GM12878 (cell line): Measurements from ENCODE around the gene CRHR2. TPM values are rescaled to one million over a fixed set of nuclear protein-coding genes. Genes with fewer than 3 reads are reported as not detected.

ENCODE experiments used
- ATAC-seq: fragments of 200-7000 bp; cut with Tn5 transposase; 3 replicates; pipeline ENCODE4 v1.9.1; 2020; ENCODE audit warnings: mild to moderate bottlenecking, moderate library complexity
- BruUV-seq: library from RNA; stranded (reverse); fragments of 400-500 nt; replicated peaks from 2 replicates; lab custom pipeline; 2021; lab: Mats Ljungman, UMichigan
- CTCF ChIA-PET: fragments of 300-600 bp; sonication (Branson Sonifier 250); formaldehyde crosslinking; extraction: SDS; loops from one replicate; lab custom pipeline; 2021; ENCODE audit warnings: inconsistent platforms; lab: Yijun Ruan, JAX
- POLR2A ChIA-PET: fragments of 350-600 bp; formaldehyde crosslinking; extraction: SDS; loops from one replicate; lab custom pipeline; 2021; ENCODE audit warnings: inconsistent platforms; lab: Charles Lee
- RAD21 ChIA-PET: fragments of 300-600 bp; sonication (Branson Sonifier 250); formaldehyde crosslinking; loops from one replicate; lab custom pipeline; 2023; ENCODE audit warnings: antibody characterized with exemption; ENCODE audit not compliant: unreplicated experiment; lab: Charles Lee
- SMC1A ChIA-PET: fragments of 300-600 bp; sonication (Branson Sonifier 250); formaldehyde crosslinking; loops from one replicate; lab custom pipeline; 2023; ENCODE audit not compliant: unreplicated experiment, uncharacterized antibody; lab: Charles Lee
- DNase-seq: peaks from one replicate; pipeline ENCODE4 v3.0.0-alpha.2; 2011; ENCODE audit warnings: low read depth, low spot score
- FAIRE-seq: peaks from 3 replicates; lab custom pipeline; 2011; peaks lifted over from hg19 to GRCh38; lab: Jason Lieb, UNC
- H2AFZ ChIP-seq: 2 replicates; pipeline ENCODE4 v1.6.0; 2011; ENCODE audit warnings: low read depth, low read length, control low read depth; ENCODE audit not compliant: control insufficient read depth
- H3K27ac ChIP-seq: 2 replicates; pipeline ENCODE4 v1.5.1; 2011; ENCODE audit warnings: control low read depth; ENCODE audit not compliant: control insufficient read depth, insufficient read depth
- H3K27me3 ChIP-seq, 2 experiments: replicated peaks in 1 of 2; 2 replicates each; pipeline versions ENCODE4 v1.6.0 to v1.6.1; 2011; ENCODE audit warnings: low read length in 1 of 2; ENCODE audit not compliant: control insufficient read depth in 2 of 2, insufficient read depth in 2 of 2
- H3K36me3 ChIP-seq, 2 experiments: 2 replicates each; pipeline ENCODE4 v1.5.1; 2011; ENCODE audit warnings: low read length in 1 of 2; ENCODE audit not compliant: control insufficient read depth in 2 of 2, insufficient read depth in 2 of 2
- H3K4me1 ChIP-seq: 2 replicates; pipeline ENCODE4 v1.6.1; 2011; ENCODE audit warnings: mild to moderate bottlenecking, low read length, moderate library complexity, mixed read lengths; ENCODE audit not compliant: control insufficient read depth, insufficient read depth
- H3K4me2 ChIP-seq: 2 replicates; pipeline ENCODE4 v1.6.0; 2011; ENCODE audit warnings: control low read depth; ENCODE audit not compliant: control insufficient read depth, insufficient read depth
- H3K4me3 ChIP-seq: fragments of 200-600 bp; sonication (generic); 2 replicates; pipeline ENCODE4 v1.5.1; 2016
- H3K79me2 ChIP-seq: 2 replicates; pipeline ENCODE4 v1.6.0; 2011; ENCODE audit warnings: low read length; ENCODE audit not compliant: control insufficient read depth, insufficient read depth
- H3K9ac ChIP-seq: 2 replicates; pipeline ENCODE4 v1.8.0; 2011; ENCODE audit warnings: low read length, control low read depth, mixed read lengths; ENCODE audit not compliant: control insufficient read depth, insufficient read depth
- H3K9me3 ChIP-seq: replicated peaks from 3 replicates; pipeline ENCODE4 v1.5.1; 2011; ENCODE audit warnings: mild to moderate bottlenecking, low read length; ENCODE audit not compliant: control insufficient read depth, insufficient read depth
- H4K20me1 ChIP-seq: 2 replicates; pipeline ENCODE4 v1.6.0; 2011; ENCODE audit not compliant: control insufficient read depth, insufficient read depth
- EED ChIP-seq: sonication (generic); IDR thresholded peaks from 2 replicates; pipeline ENCODE4 v1.6.1; 2016; ENCODE audit warnings: antibody characterized with exemption, low read depth
- EGR1 ChIP-seq, 2 experiments: IDR thresholded peaks; 1 replicate in 1 of 2; 2 replicates in 1 of 2; pipeline ENCODE4 v1.6.1; 2011 to 2012; ENCODE audit warnings: low read depth in 2 of 2, low read length in 2 of 2, borderline replicate concordance in 1 of 2, mild to moderate bottlenecking in 1 of 2, moderate library complexity in 1 of 2
- HCFC1 ChIP-seq: fragments of 150-350 bp; IDR thresholded peaks from 2 replicates; pipeline ENCODE4 v1.6.1; 2014; ENCODE audit warnings: low read length
- KAT2A ChIP-seq: conservative IDR thresholded peaks from 2 replicates; pipeline ENCODE4 v1.6.1; 2011; ENCODE audit warnings: low read depth, low read length; ENCODE audit not compliant: control insufficient read depth
- KDM1A ChIP-seq: fragments of 200-600 bp; sonication (generic); IDR thresholded peaks from 2 replicates; pipeline ENCODE4 v1.6.1; 2016; ENCODE audit warnings: borderline replicate concordance
- KLF5 ChIP-seq: fragments of 450-650 bp; IDR thresholded peaks from 2 replicates; pipeline ENCODE4 v1.6.1; 2014; ENCODE audit warnings: mild to moderate bottlenecking; ENCODE audit not compliant: partially characterized antibody
- MLLT1 ChIP-seq: fragments of 450-650 bp; IDR thresholded peaks from 2 replicates; pipeline ENCODE4 v1.6.1; 2016; ENCODE audit warnings: mild to moderate bottlenecking
- NR2C2 ChIP-seq: IDR thresholded peaks from 2 replicates; pipeline ENCODE4 v1.6.1; 2011; ENCODE audit warnings: borderline replicate concordance, low read depth; ENCODE audit not compliant: control insufficient read depth, insufficient read length
- RAD21 ChIP-seq: IDR thresholded peaks from 2 replicates; pipeline ENCODE4 v1.6.1; 2011; ENCODE audit warnings: mild to moderate bottlenecking, low read depth, low read length, moderate library complexity; ENCODE audit not compliant: insufficient read depth
- RAD51 ChIP-seq: fragments of 450-650 bp; IDR thresholded peaks from 2 replicates; pipeline ENCODE4 v1.6.1; 2016; ENCODE audit warnings: moderate library complexity, mild to moderate bottlenecking, inconsistent platforms
- RELA ChIP-seq: fragments of 450-650 bp; IDR thresholded peaks from 2 replicates; pipeline ENCODE4 v1.8.0; 2014; ENCODE audit warnings: borderline replicate concordance; ENCODE audit not compliant: partially characterized antibody
- SMC3 ChIP-seq: IDR thresholded peaks from 2 replicates; pipeline ENCODE4 v1.6.1; 2011; ENCODE audit warnings: low read length, improper control_type of control experiment, borderline replicate concordance
- SPI1 ChIP-seq: IDR thresholded peaks from 2 replicates; pipeline ENCODE4 v1.6.1; 2011; ENCODE audit warnings: low read depth, mild to moderate bottlenecking, low read length, moderate library complexity, borderline replicate concordance; ENCODE audit not compliant: insufficient read depth
- TCF7 ChIP-seq: IDR thresholded peaks from 2 replicates; pipeline ENCODE4 v1.6.1; 2014; ENCODE audit warnings: antibody characterized with exemption, borderline replicate concordance
- YBX1 ChIP-seq: fragments of 450-650 bp; IDR thresholded peaks from 2 replicates; pipeline ENCODE4 v1.6.1; 2016; ENCODE audit warnings: antibody characterized with exemption
- ZBED1 ChIP-seq: IDR thresholded peaks from 2 replicates; pipeline ENCODE4 v1.6.1; 2016; ENCODE audit warnings: borderline replicate concordance
- WGBS: methylation state at CpG from one replicate; pipeline ENCODE4 v1.1.6; 2016; ENCODE audit warnings: low lambda C conversion rate; ENCODE audit not compliant: insufficient replicate concordance, insufficient coverage; ENCODE audit errors: missing lambda C conversion rate; 5-methylcytosine and 5-hydroxymethylcytosine counted together
- in situ Hi-C: fragments of 300-500 bp; cut with MboI; formaldehyde crosslinking; loops from 9 replicates; pipeline ENCODE4 v1.14.3; 2018; ENCODE audit warnings: mixed read lengths
- intact Hi-C: fragments of 100-400 bp; cut with micrococcal nuclease; formaldehyde crosslinking; loops from one replicate; pipeline ENCODE4 v1.14.2; 2022; ENCODE audit not compliant: unreplicated experiment
- polyA plus RNA-seq, 11 experiments: library from polyadenylated mRNA; depleted of rRNA in 4 of 11; unstranded in 6 of 11; stranded (reverse) in 5 of 11; fragments of >200 nt; fragmentation: Nextera tagmentation in 4 of 11; fragmentation: Illumina TruSeq in 1 of 11; extraction: Ambion mirVana in 4 of 11; extraction: Trizol in 1 of 11; gene quantifications; 1 replicate in 1 of 11; 2 replicates in 10 of 11; pipeline versions ENCODE4 v1.2.1 to v1.2.3, GENCODE V29; 2011 to 2016; ENCODE audit warnings: inconsistent platforms in 2 of 11, missing spikeins in 2 of 11, low read depth in 1 of 11
- total RNA-seq, 4 experiments: library from RNA; depleted of rRNA in 3 of 4; stranded (reverse); fragments of >200 nt in 3 of 4; fragmentation: Illumina TruSeq in 1 of 4; extraction: Trizol in 1 of 4; gene quantifications; 2 replicates each; pipeline versions ENCODE4 v1.2.1 to v1.2.3, GENCODE V29; 2013 to 2021
- TF ChIP-seq, protein P1 (sequence below): fragments of 450-650 bp; conservative IDR thresholded peaks from 2 replicates; pipeline ENCODE4 v1.6.1; 2017; ENCODE audit warnings: mild to moderate bottlenecking, moderate library complexity

CRHR2 gene
- total and polyA plus RNA-seq, 10 of the 15 experiments (the other 5 are each of a cell fraction or from before 2014, with no cell fraction given) = not detected

- no peak for TF ChIP-seq RAD51
- TF ChIP-seq HCFC1 = no peak
- TF ChIP-seq RAD21 = no peak
- no peak for TF ChIP-seq ZBED1
- no peak for TF ChIP-seq KLF5
- no peak for TF ChIP-seq KAT2A
- no peak for TF ChIP-seq RELA
- no peak for TF ChIP-seq SMC3
- TF ChIP-seq TCF7 = no peak
- no peak for TF ChIP-seq NR2C2
- ATAC-seq (no peak), FAIRE-seq (no peak), DNase-seq (no peak)
- H3K4me1 ChIP-seq = no peaks in the 10 kb centered on the region
- no peaks in the 10 kb centered on the region for H3K36me3 ChIP-seq
- no peaks in the 10 kb centered on the region for H4K20me1 ChIP-seq
- BruUV-seq = no TSS peak
- SMC1A ChIA-PET = no interaction called here
- no peaks in the 10 kb centered on the region for H3K79me2 ChIP-seq
- H3K4me3 ChIP-seq = no peak overlapping the region
- no peak overlapping the region for H3K9ac ChIP-seq
- WGBS = 53% methylated on average over 9 of the region's 9 CpGs
- no peak overlapping the region for H3K27ac ChIP-seq
- intact Hi-C loops = no loop called here
- no peak overlapping the region for H3K4me2 ChIP-seq
- CTCF ChIA-PET = no interaction called here
- H3K27me3 ChIP-seq = no peaks in the 10 kb centered on the region
- H2AFZ ChIP-seq = no peak overlapping the region
- RAD21 ChIA-PET = no interaction called here
- in situ Hi-C loops = no loop called here
- H3K9me3 ChIP-seq = no peaks in the 10 kb centered on the region
- POLR2A ChIA-PET = no interaction called here
Observed at GRCh38 chr7:30662431-30662939, 19.8 kb downstream of the CRHR2 start.

GRCh38 chr7:30661926-30662325, 20.3 kb downstream of the CRHR2 start:
- H4K20me1 ChIP-seq = no peaks in the 10 kb centered on the region
- ChIA-PET RAD21 (no interaction called here), SMC1A (no interaction called here), CTCF (no interaction called here), POLR2A (no interaction called here)
- H3K4me3 ChIP-seq = no peak overlapping the region
- no peaks in the 10 kb centered on the region for H3K4me1 ChIP-seq
- no peaks in the 10 kb centered on the region for H3K9me3 ChIP-seq
- no peaks in the 10 kb centered on the region for H3K79me2 ChIP-seq
- BruUV-seq = no TSS peak
- FAIRE-seq (no peak), ATAC-seq (no peak), DNase-seq (no peak)
- H3K27me3 ChIP-seq = no peaks in the 10 kb centered on the region
- no peak overlapping the region for H3K9ac ChIP-seq
- intact Hi-C loops = no loop called here
- WGBS = 38% methylated on average over 6 of the region's 6 CpGs
- in situ Hi-C loops = no loop called here
- H3K4me2 ChIP-seq = no peak overlapping the region
- H3K36me3 ChIP-seq = no peaks in the 10 kb centered on the region
- H3K27ac ChIP-seq = no peak overlapping the region
- no peak overlapping the region for H2AFZ ChIP-seq
- TF ChIP-seq, protein P1, sequence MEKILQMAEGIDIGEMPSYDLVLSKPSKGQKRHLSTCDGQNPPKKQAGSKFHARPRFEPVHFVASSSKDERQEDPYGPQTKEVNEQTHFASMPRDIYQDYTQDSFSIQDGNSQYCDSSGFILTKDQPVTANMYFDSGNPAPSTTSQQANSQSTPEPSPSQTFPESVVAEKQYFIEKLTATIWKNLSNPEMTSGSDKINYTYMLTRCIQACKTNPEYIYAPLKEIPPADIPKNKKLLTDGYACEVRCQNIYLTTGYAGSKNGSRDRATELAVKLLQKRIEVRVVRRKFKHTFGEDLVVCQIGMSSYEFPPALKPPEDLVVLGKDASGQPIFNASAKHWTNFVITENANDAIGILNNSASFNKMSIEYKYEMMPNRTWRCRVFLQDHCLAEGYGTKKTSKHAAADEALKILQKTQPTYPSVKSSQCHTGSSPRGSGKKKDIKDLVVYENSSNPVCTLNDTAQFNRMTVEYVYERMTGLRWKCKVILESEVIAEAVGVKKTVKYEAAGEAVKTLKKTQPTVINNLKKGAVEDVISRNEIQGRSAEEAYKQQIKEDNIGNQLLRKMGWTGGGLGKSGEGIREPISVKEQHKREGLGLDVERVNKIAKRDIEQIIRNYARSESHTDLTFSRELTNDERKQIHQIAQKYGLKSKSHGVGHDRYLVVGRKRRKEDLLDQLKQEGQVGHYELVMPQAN = no peak
- TF ChIP-seq TCF7 (no peak), EGR1 (IDR thresholded peaks at IDR 0.05; ENCODE audit: borderline replicate concordance in 1 of 2, low read depth in 2 of 2, low read length in 2 of 2) (no peak), SPI1 (no peak), KDM1A (no peak), EED (no peak), MLLT1 (no peak), RAD51 (no peak), YBX1 (no peak)
